Umbilical cord (tissue), 2 donors: ENCODE results near the gene SRPX. TPM values are rescaled to one million over a fixed set of nuclear protein-coding genes. Genes with fewer than 3 reads are reported as not detected.
A peak's percentile ranks its signal among the peaks of the same experiment; 100 is the strongest.

ENCODE experiments used
- DNase-seq: peaks from one replicate; pipeline ENCODE4 v3.0.0-alpha.2; 2015; ENCODE audit warnings: low spot score
- total RNA-seq: library from RNA; depleted of rRNA; stranded (reverse); fragments of >200 nt; gene quantifications from one replicate; pipeline ENCODE4 v1.2.3, GENCODE V29; 2014; ENCODE audit warnings: low replicate concordance; ENCODE audit not compliant: insufficient read depth

Gene SRPX, protein sequence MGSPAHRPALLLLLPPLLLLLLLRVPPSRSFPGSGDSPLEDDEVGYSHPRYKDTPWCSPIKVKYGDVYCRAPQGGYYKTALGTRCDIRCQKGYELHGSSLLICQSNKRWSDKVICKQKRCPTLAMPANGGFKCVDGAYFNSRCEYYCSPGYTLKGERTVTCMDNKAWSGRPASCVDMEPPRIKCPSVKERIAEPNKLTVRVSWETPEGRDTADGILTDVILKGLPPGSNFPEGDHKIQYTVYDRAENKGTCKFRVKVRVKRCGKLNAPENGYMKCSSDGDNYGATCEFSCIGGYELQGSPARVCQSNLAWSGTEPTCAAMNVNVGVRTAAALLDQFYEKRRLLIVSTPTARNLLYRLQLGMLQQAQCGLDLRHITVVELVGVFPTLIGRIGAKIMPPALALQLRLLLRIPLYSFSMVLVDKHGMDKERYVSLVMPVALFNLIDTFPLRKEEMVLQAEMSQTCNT
- 74.9 TPM for total RNA-seq

DNA sequence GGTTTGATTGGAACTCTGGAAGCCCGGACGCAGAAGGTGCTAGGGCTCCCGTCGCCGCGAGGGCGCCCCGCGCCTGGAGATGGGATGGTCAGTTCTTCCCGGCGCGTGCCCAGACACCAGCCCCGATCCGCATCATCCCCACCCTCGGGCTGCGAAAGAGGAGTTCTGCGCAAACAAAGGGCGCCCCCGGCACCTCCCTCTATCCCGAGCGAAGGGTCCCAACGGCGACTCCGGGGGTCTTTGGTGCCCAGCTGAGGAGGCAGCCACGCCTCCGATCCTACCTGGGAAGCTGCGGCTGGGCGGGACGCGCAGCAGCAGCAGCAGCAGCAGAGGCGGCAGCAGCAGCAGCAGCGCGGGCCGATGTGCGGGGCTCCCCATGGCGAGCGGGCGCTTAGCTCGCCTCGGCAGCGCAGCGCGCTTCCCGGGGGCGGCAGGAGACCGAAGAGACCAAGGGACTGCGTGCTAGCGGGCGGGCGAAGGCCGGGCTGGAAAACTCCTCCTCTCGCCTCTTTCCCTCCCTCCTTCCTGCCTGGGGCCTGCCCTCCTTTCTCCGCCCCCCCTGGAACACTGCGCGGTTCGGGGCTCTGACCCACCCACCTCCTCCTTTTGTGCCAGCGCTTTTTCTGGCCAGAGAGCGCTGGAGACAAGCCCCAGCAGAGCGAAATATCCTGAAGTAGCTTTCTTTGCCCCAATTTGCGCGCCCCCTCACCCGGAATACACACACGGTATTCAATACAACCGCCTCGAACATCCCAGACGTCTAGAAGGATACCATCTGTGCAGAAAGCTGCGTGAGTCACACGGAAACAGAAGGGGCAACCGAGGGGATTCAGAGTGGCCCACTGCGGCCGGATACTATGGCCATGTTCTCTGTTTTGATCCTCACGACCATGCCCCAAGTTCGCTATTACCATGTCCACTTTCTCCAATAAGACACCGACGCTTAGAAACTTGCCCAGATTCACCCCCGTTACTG lies at the start of gene SRPX:
TSS of gene SRPX (minus strand) at position 457 of the 976 bp plus-strand sequence. CDS start at position 378, 79 bp downstream.
- DNase-seq: peak; percentile 63

DNA sequence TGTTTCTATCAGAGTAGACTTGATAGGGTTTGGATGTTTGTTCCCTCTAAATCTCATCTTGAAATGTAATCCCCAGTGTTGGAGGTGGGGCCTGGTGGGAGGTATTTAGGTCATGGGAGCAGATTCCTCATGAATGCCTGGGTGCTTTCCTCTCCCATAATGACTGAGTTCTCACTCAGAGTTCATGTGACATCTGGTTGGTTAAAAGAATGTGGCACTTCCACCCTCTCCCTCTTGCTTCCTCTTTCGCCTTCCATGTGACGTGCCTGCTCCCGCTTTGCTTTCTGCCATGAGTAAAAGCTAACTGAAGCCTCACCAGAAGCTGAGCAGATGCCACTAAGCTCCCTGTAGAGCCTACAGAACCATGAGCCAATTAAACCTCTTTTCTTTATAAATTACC lies 47.3 kb upstream of the SRPX start:
- no peak for DNase-seq

DNA sequence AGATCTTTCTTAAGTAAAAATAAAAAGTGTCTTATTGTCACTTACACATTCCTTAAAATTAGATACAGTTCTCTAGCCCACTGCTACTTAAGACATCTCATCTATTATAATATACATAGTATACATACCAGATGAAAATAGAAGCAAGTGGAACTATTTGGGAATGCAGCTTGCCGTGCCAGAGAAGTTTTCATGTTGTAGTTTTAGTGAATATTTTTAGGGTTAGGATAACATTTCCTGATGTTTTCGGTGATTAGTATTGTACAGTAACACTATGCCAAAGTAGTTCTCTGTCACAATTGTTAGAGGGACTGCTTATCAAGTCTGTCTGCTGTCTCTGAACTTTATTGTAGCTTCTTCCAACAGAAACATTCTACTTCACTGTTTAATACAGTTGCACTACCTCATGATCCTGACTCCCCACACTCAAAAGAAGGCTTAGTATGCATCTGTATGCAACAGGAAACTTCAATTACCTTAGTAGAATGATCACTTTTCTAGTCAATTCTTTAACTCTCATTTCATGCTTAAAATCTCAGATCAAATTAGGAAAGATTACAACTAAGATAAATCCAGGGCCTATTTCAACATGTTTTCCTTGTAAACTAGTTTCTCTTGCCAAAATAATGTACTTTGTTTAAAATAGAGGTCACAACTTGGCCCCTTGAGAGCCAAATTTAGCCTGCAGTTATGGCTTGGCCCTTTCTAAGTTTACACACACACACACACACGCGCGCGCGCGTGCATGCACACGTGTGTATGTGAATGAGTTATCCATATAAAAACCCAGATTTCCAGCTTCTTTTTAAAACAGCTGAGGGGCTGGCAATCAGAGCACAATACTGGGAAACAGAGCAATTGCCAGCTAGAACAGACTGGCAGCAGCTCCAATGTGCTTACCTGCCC lies 42.3 kb upstream of the SRPX start:
- DNase-seq: peak; percentile 11

DNA sequence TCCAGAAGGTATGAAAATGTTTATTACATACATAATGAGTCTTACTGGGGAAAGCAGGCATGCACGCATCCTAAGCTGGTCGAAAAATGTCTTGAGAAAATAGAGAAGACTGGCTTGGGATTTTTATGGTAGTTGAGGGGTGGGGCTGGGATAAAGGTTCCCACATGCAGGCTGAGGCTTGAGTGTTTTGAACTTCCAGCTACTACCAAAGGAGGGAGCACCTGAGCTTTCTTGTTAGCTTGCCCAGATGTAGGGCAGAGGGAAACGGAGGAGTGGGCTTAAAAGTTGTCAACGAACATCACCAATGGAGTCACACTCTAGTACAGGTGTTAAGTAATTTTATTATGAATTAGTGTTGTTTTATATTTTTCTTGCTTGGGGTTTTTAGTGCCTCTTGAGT lies 39.6 kb upstream of the SRPX start:
- no peak for DNase-seq

DNA sequence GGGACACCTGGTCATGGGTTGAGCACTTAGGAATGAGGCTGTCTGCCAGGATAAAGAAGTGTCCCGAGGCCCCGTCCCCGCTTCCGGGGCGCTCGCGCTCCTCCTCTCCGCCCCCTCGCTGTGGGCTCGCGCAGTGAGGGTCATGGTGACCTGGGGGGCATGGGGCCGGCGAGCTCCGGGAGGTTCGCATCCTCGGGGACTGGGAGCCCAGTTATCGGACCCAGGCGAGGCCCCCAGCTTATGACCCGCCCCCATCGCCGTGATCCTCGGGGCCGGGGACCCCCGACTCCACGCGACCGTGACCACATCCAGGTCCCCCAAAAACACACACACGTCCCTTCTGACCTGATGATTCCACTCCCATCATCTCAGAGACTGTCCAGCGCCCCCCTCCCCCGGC lies 35.3 kb upstream of the SRPX start:
- DNase-seq: no peak

DNA sequence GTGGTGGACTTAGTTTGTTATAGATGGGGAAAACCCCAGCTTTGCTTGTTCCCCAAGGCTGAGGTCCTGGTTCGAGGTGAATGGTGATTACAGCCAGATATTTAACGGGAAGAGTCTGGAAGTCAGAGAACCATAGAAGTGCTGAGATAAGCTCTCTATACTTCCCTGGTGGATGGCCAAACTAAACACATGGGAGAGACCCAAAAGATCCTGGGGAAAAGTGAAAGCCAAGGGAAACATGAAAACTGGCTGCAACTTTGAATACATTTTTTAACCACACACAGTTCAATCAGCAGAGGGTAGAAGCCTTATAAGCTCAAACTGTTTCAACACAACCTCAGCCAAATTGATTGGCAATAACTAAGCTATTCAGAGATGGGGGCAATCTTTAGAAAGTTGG lies 29.3 kb upstream of the SRPX start:
- DNase-seq: peak; percentile 46

DNA sequence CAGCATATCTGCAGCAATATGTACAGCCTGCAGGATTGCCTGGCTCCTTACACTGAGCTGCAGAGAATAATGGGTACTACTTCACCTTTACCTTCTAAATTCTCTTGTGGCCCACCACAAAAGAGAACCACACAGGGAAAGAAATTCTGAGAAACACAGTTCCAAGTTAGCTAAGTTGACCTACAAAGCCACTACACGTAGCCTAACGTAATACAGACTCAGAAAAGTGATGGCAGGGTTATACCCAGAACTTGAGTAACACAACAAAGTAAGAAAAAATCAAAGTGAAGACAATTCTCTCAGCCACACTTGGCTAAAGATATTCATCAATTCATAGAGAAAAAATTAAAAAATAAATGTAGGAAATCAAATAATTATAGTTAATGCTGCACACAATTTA lies 26.4 kb upstream of the SRPX start:
- DNase-seq: no peak

DNA sequence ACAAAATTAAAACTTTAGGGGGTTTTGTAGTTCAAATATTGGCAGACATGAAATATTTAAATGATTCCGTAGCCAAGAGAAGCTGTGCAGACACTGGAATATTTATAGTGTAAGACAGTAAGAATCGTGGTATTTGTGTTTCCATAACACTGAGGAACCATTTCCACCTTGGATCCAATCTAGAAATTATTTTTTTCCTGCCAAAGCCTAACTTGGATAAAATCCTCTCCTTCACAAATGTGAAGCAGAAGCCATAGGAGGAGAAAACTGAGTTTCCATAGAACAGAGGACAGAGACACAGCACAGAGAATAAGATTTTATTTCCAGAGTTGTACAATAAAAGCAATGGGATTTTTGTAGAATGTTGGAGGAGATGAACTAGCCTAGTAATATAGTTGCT lies 19.9 kb upstream of the SRPX start:
- no peak for DNase-seq

DNA sequence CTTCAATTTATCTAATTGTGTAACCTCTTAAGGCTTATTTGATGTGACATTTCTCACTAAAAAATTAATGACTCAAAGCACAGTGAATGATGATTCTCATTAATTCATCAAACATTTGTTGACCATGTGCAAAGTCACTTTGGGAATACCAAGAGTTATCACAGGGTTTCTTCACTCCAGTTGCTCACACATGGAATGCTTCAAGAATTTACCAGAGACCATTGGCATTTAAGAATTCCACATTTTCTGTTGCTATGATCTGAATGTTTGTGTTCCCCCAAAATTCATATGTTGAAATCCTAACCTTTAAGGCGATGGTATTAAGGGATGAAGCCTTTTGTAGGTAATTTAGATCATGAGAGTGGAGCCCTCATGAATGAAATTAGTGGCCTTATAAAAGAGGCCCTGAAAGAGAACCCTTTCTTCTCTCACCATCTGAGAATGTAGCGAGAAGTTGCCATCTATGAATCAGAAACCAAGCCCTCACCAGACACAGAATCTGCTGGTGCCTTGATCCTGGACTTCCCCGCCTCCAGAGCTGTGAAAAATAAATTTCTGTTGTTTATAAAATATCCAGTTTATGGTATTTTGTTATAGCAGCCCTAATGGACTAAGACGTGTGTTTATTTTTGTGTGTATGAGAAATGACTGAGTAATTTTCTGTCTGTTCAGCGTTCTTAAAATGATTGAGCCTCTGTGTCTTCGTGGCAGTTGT lies 16.4 kb upstream of the SRPX start:
- no peak for DNase-seq

DNA sequence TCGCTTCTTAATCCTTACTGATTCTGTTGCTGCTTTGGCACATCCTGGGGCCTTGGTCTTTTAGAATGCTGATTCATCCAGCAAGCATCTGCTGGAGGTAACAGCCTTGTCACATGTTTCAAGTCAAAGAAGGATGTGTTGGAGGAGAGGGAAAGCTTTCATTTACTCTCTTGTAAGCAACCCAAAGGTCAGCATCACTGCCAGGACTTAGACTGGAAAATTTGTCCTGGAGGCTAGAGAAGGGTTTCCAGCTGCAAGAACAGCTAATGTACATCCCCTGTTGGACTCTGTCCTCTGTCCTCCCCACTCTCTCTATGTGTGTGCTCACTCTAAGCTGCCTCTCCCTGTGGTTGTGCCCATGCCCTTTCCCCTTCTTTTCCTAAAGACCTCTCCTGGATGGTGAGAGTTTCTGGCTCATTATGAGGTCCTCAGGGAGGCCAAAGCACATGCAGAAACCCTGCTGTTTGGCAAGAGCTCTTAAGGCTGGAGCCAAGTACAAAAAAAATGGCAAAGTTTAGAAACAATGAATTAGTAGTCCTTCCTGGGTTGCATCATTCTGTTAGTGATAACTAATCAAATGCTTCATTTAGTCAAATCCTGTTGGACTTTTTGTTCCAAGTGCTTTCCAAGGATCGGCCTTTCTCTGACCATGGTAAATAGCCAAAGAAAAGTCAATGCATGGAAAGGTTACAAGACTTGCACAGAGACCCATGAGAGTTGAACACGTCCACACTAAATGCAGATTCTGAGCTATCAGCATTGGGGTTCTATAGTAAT lies 13.4 kb upstream of the SRPX start:
- DNase-seq: peak; percentile 44

DNA sequence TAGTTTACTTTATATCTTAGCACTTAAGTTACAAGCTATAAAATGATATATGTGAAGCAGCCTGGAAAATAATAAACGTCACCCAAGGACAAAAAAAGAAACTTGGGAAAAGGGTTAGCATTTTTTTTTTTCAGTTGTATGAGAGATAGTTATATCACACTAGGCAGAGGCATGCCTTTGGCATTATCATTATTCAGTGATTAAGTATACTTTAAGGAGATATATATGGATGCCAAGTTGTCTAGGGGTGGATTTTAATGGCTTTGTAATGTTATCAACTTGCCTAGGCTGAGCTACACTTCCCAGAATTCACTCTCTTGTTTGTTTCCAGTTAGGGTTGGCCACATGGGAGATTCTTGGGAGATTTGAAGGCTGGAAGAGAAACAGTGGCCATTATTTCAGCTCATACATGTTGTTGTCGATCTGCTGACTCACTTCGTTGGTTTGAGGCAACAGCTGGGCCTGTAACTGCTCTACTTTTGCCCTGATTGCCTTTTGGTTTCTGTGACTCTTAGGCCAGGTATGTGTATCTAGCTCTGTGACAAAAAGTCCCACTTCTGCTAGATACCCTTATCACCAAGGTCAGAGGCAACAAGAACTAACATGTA lies 11.5 kb upstream of the SRPX start:
- peak; percentile 85 for DNase-seq

DNA sequence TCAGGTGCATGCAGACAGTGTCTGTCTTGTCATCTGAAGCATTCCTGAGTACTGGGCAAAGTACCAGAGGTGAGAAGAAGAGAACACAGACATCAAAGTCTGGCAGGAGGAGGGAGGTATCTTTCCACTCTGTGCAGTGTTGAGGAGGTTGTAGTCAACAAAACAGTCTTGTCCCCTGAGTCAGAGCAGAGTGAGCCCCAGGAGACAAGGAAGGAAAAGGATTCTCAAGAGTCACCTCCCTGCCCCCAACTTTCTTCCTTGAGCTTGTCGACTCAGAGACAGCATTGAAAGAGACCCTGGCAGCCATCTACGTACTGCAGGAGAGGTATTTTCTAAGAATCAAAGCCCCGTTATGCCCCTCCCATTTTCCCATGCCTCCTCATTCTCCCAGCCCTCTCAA lies 4.4 kb upstream of the SRPX start:
- DNase-seq: no peak

DNA sequence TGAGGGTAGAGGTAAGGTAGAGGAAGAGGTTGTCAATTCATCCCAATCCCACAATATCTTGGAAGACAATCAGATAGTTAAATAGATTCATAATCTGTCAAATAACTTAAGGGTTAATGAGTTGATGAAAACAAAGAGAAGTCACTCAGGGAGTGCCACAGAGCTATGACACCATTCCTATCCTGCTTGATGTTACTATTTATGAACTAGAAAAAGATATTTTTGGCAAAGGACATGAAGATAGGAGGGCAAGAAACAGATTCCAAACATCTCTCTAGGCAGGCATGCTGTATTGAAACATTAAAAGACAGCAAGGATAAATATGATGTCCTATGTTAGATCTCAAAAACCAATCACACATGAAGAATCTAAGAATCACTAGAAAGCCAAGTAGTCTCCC lies 3.5 kb upstream of the SRPX start:
- DNase-seq: no peak

DNA sequence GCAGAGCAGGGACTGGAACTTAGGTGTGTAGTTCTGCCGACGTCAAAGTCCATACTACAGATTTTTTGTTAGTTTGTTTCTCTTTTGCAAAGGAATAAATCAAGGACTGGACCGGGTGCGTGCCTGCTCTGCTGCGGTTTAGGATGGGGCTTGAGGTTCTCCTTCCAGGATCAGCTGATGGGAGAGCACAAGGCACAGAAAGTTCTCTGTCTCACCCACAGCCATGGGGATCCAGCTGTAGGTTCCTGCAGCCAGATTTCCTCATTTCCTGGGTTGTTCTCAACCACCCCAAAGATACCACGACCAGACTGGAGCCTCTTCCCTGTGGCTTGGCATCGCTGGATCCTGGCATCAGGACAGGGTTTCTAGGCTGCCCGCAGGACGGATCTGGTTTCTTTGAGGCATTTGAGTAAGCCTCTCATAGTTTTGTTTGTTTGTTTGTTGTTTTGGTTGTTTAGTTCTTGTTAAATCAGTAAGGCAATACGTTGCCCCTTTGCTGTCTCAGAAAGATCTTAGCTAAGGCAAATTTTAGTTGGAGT lies 789 bp upstream of the SRPX start:
- DNase-seq: no peak

DNA sequence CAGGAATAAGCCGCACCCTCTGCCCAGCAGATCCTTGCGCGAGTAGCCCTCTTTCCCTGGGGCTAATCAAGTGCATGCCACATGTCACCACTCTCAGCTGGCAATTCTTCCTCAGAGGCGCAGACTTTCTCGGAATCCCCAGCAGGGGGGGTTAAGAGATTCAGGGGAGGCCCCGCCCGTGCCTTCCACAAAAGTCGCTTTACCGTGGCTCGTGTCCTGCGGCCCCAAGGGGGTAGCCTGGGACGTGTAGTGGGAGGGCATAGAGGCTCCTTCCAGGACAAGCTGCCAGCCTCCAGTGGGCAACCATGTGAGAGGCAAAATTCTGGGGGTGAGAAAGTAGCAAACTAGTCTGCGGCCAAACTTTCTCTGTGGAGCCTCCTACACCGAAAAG lies 652 bp downstream of the SRPX start:
- DNase-seq: peak; percentile 55

DNA sequence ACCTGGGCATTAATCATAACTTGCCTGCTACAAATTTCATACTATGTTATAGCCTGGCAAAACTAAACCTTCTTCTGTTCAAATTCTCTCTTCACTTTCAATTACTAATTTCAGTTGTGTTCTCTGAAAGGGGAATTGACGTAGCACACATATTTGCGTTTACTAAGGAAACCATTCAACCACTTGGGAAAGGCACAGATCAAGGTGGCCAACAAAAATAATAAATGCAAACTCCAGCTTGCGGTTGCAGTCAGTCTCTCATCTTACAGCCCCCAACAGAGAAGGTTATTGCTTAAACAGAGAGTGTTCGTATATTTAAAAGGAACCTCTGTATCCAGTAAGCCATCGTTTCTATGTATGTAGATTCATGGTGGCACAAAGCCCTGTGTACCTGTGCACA lies 4.0 kb downstream of the SRPX start:
- no peak for DNase-seq

DNA sequence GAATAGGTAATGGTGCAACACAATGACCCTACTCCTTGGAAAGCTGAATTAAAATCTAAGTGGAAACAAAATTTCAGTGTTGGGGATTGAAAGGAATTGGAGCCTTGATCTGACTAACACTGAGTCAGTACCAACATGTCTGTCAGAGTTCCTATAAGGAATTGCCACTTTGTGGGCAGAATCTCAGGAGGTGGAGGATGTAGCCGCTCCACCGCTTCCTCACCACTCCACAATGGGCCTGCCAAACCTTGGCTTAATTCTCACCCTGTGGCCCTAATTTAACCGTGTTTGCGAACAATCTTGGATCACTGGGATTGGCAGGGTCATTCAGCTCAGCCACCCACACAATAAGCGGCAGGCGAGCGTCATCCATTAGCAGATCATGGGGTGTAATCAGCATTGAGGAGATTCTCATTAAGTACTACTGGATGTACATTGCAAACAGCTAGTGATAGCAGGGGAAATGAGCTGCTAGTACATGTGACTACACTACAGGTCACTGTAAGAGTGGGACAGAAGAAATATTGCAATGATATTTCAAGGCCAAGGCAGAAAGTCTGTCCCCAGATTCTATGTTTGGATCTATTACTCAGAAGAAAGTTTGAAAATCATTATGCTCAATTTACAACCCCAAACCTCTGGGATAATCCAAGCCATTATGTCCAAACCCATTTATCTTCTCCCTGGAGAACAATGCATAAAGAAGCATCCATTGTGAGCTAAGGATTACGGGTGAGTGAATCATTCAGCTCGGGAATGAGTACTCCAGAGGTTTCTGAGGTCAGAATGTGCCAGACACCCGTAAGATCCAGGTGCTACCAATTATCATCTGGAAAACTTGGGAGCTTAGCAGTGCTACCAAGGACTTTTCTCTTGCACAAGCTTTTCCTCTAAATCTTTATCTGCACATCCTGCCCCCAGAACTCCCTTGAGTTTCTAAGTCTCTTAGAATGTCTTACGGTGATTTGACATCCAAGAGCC lies 5.8 kb downstream of the SRPX start:
- DNase-seq: no peak

DNA sequence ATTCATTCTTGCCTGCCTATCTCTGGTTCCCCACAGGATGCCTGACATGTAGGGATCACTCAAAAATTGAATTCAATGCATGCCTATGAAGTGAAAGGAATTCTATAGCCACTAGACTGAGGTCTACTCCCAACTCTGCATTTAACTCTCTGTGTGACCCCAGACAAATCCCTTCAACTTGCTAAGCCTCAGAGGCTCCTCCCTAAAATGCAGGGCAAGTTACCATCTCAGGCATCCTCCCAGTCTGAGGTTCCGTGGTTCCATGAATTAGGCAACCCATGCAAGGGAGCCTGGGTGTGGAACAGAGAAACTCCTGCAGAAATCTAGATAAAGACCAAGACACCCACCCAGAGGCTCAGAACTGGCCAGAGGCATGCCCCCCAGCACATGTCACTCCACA lies 6.6 kb downstream of the SRPX start:
- DNase-seq: no peak
